ENCODE data around the gene PDE3B. TPM values are rescaled to one million over a fixed set of nuclear protein-coding genes. Genes with fewer than 3 reads are reported as not detected.

Gene PDE3B
- polyA plus RNA-seq, 3 donors = 4.0 to 6.0 (median 5.2) TPM

DNA sequence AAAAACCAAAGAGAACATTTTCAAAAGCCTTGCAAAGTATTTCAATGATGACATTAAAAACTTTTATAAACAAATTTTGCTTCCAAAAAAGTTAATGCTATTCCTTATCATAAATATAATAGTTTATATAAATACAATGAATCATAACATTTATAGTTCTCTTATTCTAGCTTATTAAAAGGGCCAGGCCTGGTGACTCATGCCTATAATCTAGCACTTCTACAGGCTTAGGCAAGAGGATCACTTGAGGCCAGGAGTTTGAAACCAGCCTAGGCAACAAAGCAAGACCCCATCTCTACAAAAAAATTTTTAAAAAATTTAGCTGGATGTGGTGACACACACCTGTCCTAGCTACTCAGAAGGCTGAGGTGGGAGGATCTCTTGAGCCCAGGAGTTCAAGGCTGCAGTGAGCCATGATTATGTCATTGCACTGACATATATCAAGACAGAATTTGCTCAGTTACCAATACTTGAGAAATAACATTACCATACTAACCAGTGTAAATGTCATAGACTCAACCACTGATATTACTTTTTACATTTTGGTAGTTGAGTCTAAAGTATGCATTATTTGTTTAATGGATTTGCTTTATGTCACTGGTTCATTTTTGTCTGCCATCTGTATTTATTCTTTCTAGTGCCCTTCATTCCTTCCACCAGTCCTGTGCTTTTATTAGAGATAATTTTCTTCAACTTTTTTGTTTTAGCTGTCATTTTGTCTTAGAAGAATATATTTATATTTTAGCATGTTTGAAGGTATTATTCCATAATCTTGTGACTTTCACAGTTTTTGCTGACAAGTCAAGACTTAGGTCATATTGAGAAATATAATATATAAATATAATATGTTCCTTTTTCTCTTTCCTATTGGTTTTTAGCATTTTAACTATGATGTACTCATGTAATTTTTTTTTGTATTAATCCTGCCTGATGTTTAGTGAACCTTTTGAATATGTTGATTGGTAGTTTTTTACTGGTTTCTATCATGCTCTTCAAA lies 192.2 kb downstream of the PDE3B start:
- H3K9me3 Mint-ChIP-seq = peaks cover 0 to 4% (median 2%) of the 10 kb centered on the region in 7 donors
- H3K27me3 Mint-ChIP-seq (ENCODE audit: low read depth in 3 of 3) = no peaks in the 10 kb centered on the region
- Histone ChIP-seq H3K27ac (ENCODE audit: low read depth in 1 of 2, low read length in 2 of 2) (no peak overlapping the region), H2AFZ (ENCODE audit: insufficient read depth, low read depth, low read length, poor library complexity, severe bottlenecking) (no peak overlapping the region), H3K79me2 (ENCODE audit: insufficient read depth, low read length) (no peaks in the 10 kb centered on the region), H3K4me1 (ENCODE audit: control insufficient read depth in 1 of 2, insufficient read depth in 2 of 2, low read length in 2 of 2) (no peaks in the 10 kb centered on the region), H3K9me3 (replicated peaks in 1 of 2; ENCODE audit: control insufficient read depth in 1 of 2, insufficient read depth in 1 of 2, low read length in 2 of 2) (no peaks in the 10 kb centered on the region), H3K27me3 (ENCODE audit: control insufficient read depth in 2 of 2, insufficient read depth in 2 of 2, low read length in 2 of 2) (no peaks in the 10 kb centered on the region), H3K36me3 (replicated peaks in 1 of 2; ENCODE audit: control insufficient read depth in 1 of 2, insufficient read depth in 2 of 2, low read length in 2 of 2) (peaks cover 0 to 40% of the 10 kb centered on the region in 2 donors), H3K9ac (ENCODE audit: insufficient read depth, low read length, poor library complexity, severe bottlenecking) (no peak overlapping the region), H4K20me1 (ENCODE audit: insufficient read depth, low read length) (no peaks in the 10 kb centered on the region), H3K4me2 (replicated peaks; ENCODE audit: extremely low read depth, low read length, poor library complexity, severe bottlenecking) (no peak overlapping the region), H3K4me3 (replicated peaks in 1 of 3; ENCODE audit: low read depth in 2 of 3, low read length in 3 of 3) (no peak overlapping the region)
- DNase-seq = no peak
- H3K4me1 Mint-ChIP-seq = no peaks in the 10 kb centered on the region
- TF ChIP-seq CTCF (IDR thresholded peaks at IDR 0.05) = no peak
- H3K27ac Mint-ChIP-seq = no peak overlapping the region
- intact Hi-C loops (cut with micrococcal nuclease) = no loop called here
- H3K36me3 Mint-ChIP-seq = peaks cover 20 to 41% of the 10 kb centered on the region in 2 donors
- H3K4me3 Mint-ChIP-seq = no peak overlapping the region

GRCh38 chr11:14842002-14842401 lies 198.4 kb downstream of the PDE3B start:
- no peak overlapping the region for H3K27ac ChIP-seq (ENCODE audit: low read depth in 1 of 2, low read length in 2 of 2)
- H3K4me1 ChIP-seq (ENCODE audit: control insufficient read depth in 1 of 2, insufficient read depth in 2 of 2, low read length in 2 of 2) = no peaks in the 10 kb centered on the region
- no peaks in the 10 kb centered on the region for H3K79me2 ChIP-seq (ENCODE audit: insufficient read depth, low read length)
- H3K36me3 ChIP-seq (replicated peaks in 1 of 2; ENCODE audit: control insufficient read depth in 1 of 2, insufficient read depth in 2 of 2, low read length in 2 of 2) = peaks cover 3 to 44% of the 10 kb centered on the region in 2 donors
- peaks cover 0 to 6% of the 10 kb centered on the region in 2 donors for H3K9me3 ChIP-seq (replicated peaks in 1 of 2; ENCODE audit: control insufficient read depth in 1 of 2, insufficient read depth in 1 of 2, low read length in 2 of 2)
- no peak overlapping the region for H3K4me3 ChIP-seq (replicated peaks in 1 of 3; ENCODE audit: low read depth in 2 of 3, low read length in 3 of 3)
- no peak overlapping the region for H3K27ac Mint-ChIP-seq
- H3K36me3 Mint-ChIP-seq = peaks cover 31 to 58% of the 10 kb centered on the region in 2 donors
- no peak for TF ChIP-seq CTCF (IDR thresholded peaks at IDR 0.05)
- no peaks in the 10 kb centered on the region for H3K27me3 Mint-ChIP-seq (ENCODE audit: low read depth in 3 of 3)
- no peaks in the 10 kb centered on the region for H4K20me1 ChIP-seq (ENCODE audit: insufficient read depth, low read length)
- intact Hi-C loops (cut with micrococcal nuclease) = no loop called here
- no peak overlapping the region for H3K9ac ChIP-seq (ENCODE audit: insufficient read depth, low read length, poor library complexity, severe bottlenecking)
- H3K9me3 Mint-ChIP-seq = peaks cover 8 to 14% (median 12%) of the 10 kb centered on the region in 7 donors
- H3K27me3 ChIP-seq (ENCODE audit: control insufficient read depth in 2 of 2, insufficient read depth in 2 of 2, low read length in 2 of 2) = no peaks in the 10 kb centered on the region
- no CpG with 5 or more reads among the region's 3 CpGs for whole genome bisulfite sequencing (ENCODE audit: insufficient coverage)
- no peaks in the 10 kb centered on the region for H3K4me1 Mint-ChIP-seq
- H3K4me3 Mint-ChIP-seq = no peak overlapping the region
- H2AFZ ChIP-seq (ENCODE audit: insufficient read depth, low read depth, low read length, poor library complexity, severe bottlenecking) = no peak overlapping the region
- DNase-seq = no peak
- no peak overlapping the region for H3K4me2 ChIP-seq (replicated peaks; ENCODE audit: extremely low read depth, low read length, poor library complexity, severe bottlenecking)

All from CD14-positive monocyte (primary cell).